HG02852 (cell line): ENCODE data around the gene ZNF398.
"Not testable (repeated sequence)": the region's sequence is repeated elsewhere in the genome, so short reads cannot be mapped to it uniquely, and the experiment has no call there.

ENCODE experiments used
- ATAC-seq: cut with Tn5 transposase; IDR thresholded peaks from one replicate; pipeline ENCODE4 v1.9.1; 2021; ENCODE audit warnings: mild to moderate bottlenecking, moderate library complexity; ENCODE audit not compliant: unreplicated experiment

ZNF398 gene

DNA sequence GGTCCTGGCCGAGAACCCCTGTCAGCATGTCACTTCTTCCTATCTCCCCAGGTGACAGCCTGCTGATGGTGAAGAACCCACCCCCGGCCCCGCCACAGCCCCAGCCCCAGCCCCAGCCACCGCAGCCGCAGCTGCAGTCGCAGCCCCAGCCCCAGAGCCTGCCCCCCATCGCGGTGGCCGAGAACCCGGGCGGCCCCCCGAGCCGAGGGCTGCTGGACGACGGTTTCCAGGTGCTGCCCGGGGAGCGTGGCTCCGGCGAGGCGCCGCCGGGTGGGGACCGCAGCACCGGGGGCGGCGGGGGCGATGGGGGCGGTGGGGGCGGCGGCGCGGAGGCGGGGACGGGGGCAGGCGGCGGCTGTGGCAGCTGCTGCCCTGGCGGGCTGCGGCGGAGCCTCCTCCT is 76.5 kb downstream of the ZNF398 start:
- ATAC-seq = no peak

- ATAC-seq = no peak
These were observed 77.1 kb downstream of the ZNF398 start for GRCh38 chr7:149224352-149224751.

- ATAC-seq = no peak
These were observed 77.9 kb downstream of the ZNF398 start for GRCh38 chr7:149225106-149225505.

- ATAC-seq = no peak
These were observed 78.4 kb downstream of the ZNF398 start for GRCh38 chr7:149225656-149226055.

GRCh38 chr7:149226366-149226765 is 79.1 kb downstream of the ZNF398 start:
- ATAC-seq = not testable (repeated sequence)

DNA sequence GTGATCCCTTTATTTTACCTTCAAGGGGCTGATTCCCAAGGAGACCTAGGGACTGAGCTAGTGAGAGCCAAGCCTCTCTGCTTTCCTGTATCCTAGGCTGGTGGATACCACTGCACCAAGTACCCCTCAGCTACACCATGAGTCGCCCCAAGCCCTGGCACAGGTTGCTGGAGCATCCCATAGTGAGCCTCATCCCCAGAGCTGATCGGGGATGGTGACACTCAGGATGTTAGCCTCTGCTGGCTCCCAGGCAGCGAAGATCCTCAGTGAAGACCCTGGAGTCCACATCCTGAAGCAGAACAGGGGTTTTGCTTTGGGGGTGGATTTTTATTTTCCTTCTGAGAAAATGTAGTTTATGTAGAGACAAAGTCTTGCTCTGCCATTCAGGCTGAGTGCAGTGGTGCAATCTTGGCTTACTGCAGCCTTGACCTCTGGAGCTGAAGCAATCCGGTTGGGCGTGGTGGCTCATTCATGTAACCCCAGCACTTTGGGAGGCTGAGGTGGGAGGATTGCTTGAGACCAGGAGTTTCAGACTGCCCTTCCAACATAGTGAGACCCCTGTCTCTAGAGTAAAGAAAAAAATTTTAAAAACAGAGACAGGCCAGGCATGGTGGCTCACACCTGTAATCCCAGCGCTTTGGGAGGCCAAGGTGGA is 79.7 kb downstream of the ZNF398 start:
- ATAC-seq = no peak

DNA sequence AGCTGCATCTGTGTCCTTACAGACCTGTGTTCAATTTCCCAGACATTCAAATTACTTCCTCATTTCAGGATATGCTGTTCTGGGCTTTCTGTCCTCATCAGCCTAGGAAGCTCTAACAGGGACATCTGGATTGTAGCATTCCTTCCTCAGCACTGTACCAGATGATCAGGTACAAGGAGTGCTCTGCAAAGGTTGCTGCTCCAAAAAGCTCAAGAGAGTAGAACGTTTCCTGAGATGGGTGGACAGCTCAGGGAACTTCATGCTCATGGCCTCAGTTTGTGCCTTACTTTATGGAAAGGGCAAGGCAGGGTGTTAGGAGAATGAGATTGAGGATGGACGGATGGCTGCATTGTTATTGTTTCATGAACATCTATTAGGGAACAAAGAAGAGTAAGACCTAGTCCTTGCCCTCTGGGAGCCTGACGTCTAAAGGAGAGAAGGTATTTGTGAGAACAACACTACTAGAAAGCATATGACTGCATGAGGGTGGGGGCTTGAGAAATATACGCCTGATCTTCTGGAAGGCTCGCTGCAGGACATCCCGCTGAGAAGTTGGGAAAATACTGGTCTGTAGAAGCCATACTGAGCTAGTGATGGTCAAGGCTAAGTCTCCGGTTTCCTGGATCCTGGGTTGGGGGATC is 81.7 kb downstream of the ZNF398 start:
- no peak for ATAC-seq

GRCh38 chr7:149229526-149229925 is 82.3 kb downstream of the ZNF398 start:
- no peak for ATAC-seq

DNA sequence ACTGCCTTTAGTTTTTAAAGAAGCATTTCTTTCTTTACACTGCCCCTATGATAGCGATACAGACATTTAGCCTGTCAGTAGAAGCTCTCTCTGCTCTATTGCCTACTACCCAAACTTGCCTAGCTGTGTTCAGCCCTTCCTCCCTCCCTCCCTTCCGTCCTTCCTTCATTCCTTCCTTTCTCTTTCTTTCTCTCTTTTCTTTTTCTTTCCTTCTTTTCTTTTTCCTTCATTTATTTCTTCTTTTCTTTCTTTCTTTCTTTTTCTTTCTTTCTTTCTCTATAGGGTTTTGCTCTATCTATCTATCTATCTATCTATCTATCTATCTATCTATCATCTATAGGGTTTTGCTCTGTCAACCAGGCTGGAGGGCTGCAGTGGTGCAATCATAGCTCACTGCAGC is 85.1 kb downstream of the ZNF398 start:
- ATAC-seq = no peak
